Stomach (tissue), 4 donors: Measurements from ENCODE around the gene TLE2.

Source experiments
- EP300 ChIP-seq: sonication (generic); formaldehyde crosslinking; IDR thresholded peaks from one replicate; pipeline ENCODE4 v1.6.1; 2017; ENCODE audit warnings: antibody characterized with exemption
- POLR2A ChIP-seq, 4 donors: fragments of 450-650 bp; IDR thresholded peaks; one replicate each; pipeline ENCODE4 v1.6.1; 2016; ENCODE audit warnings: antibody characterized with exemption in 4 of 4, control low read depth in 2 of 4, mild to moderate bottlenecking in 1 of 4, moderate library complexity in 1 of 4
- POLR2AphosphoS5 ChIP-seq, 3 donors: sonication (generic); formaldehyde crosslinking; IDR thresholded peaks; one replicate each; pipeline ENCODE4 v1.6.1; 2016; ENCODE audit warnings: antibody characterized with exemption in 3 of 3
- TF ChIP-seq, protein P1 (sequence below), 7 experiments: fragments of 450-650 bp in 4 of 7; fragments of 200-600 bp in 3 of 7; sonication (generic) in 3 of 7; IDR thresholded peaks; one replicate each; pipeline ENCODE4 v1.5.1; 2016 to 2019; ENCODE audit warnings: antibody characterized with exemption in 7 of 7, control low read depth in 2 of 7, mild to moderate bottlenecking in 1 of 7

DNA sequence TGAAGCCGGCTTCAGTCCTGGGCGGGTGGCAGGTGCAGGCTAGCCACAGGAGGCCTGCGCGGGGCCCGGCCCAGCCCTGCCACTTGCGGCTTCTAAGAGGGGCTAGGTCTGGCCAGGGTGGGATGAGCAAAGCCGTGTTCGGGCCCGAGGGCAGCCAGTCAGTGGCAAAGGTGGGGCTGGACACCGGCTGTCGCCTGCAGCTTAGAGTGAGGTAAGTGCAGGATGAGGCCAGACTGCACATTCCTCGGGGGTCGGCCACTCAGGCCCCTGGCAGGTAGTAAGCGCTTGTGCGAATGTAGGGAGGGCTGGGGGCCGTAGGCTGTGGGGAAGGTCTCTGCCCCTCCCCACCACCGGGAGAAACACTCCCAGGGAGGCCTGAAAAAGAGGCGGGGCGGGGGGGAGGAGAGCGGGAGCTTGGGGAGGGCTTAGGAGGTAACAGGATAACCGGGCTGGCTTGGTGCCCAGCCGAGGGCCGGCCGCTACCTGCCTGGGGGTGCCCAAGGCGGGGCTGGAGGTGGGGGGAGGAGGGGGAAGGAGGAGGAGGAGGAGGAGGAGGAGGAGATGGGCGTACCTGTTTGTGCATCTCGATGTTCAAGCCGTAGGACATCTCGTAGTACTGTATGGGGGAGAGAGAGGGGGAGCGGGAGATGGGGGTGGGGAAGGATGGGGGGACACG is 26.8 kb upstream of the TLE2 start:
- TF ChIP-seq, protein P1, sequence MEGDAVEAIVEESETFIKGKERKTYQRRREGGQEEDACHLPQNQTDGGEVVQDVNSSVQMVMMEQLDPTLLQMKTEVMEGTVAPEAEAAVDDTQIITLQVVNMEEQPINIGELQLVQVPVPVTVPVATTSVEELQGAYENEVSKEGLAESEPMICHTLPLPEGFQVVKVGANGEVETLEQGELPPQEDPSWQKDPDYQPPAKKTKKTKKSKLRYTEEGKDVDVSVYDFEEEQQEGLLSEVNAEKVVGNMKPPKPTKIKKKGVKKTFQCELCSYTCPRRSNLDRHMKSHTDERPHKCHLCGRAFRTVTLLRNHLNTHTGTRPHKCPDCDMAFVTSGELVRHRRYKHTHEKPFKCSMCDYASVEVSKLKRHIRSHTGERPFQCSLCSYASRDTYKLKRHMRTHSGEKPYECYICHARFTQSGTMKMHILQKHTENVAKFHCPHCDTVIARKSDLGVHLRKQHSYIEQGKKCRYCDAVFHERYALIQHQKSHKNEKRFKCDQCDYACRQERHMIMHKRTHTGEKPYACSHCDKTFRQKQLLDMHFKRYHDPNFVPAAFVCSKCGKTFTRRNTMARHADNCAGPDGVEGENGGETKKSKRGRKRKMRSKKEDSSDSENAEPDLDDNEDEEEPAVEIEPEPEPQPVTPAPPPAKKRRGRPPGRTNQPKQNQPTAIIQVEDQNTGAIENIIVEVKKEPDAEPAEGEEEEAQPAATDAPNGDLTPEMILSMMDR (IDR thresholded peaks at IDR 0.05) = no peak
- TF ChIP-seq POLR2AphosphoS5 (IDR thresholded peaks at IDR 0.05) (no peak), POLR2A (IDR thresholded peaks at IDR 0.05) (no peak), EP300 (no peak)
